Prostate gland (tissue), 2 donors: ENCODE data around the gene ATP5F1D.

Source experiments
- POLR2A ChIP-seq: fragments of 450-650 bp; IDR thresholded peaks from one replicate; pipeline ENCODE4 v1.6.1; 2016; ENCODE audit warnings: antibody characterized with exemption, mild to moderate bottlenecking
- TF ChIP-seq, protein P1 (sequence below), 4 experiments: fragments of 200-600 bp in 2 of 4; fragments of 450-650 bp in 2 of 4; sonication (generic) in 2 of 4; IDR thresholded peaks; 1 replicate in 3 of 4; 2 replicates in 1 of 4; pipeline ENCODE4 v1.5.1; 2016 to 2019; ENCODE audit warnings: antibody characterized with exemption in 4 of 4, mild to moderate bottlenecking in 2 of 4, moderate library complexity in 2 of 4

DNA sequence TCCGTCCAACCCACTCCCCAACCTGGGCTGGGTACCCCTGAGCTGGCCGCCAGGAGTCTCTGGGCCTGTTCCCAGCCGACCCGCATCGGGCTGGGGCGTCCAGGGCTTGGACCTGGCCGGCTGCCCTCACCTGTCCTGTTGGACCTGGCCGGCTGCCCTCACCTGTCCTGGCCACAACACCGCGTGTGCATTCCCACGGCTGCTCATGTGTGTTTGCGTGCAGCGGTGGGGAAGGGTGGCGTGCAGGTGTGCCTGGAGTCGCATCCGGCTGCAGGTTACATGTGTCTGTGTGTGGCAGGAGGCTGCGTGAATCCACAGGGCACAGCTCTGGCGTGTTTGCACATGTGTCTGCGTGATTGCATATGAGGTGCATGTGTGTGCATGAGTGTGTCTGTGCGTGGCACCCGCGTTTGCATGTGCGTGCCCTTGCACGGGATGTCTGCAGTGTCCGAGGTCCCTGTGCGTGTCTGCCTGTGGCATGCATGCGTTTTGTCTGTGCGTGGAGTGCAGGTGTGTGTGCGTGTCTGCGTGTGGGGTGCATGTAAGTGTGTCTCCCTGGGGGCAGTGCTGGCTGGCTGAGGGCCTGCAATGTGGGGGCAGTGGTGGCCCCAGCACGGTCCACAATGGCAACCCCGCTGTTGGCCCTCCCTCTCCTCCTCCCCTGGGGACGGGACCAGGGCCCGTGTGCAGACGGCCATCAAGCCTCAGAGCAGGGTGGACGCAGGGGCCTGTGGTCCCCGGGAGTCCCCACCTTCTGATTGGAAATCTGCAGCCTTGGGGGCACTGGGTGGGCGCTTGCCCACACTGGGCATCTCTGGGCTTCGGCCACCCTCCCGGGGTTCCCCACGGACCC is 47.5 kb downstream of the ATP5F1D start:
- TF ChIP-seq POLR2A, result no peak
- TF ChIP-seq, protein P1, sequence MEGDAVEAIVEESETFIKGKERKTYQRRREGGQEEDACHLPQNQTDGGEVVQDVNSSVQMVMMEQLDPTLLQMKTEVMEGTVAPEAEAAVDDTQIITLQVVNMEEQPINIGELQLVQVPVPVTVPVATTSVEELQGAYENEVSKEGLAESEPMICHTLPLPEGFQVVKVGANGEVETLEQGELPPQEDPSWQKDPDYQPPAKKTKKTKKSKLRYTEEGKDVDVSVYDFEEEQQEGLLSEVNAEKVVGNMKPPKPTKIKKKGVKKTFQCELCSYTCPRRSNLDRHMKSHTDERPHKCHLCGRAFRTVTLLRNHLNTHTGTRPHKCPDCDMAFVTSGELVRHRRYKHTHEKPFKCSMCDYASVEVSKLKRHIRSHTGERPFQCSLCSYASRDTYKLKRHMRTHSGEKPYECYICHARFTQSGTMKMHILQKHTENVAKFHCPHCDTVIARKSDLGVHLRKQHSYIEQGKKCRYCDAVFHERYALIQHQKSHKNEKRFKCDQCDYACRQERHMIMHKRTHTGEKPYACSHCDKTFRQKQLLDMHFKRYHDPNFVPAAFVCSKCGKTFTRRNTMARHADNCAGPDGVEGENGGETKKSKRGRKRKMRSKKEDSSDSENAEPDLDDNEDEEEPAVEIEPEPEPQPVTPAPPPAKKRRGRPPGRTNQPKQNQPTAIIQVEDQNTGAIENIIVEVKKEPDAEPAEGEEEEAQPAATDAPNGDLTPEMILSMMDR (IDR thresholded peaks at IDR 0.05), result no peak
